ENCODE measurements around the gene IMPACT. TPM values are rescaled to one million over a fixed set of nuclear protein-coding genes. Genes with fewer than 3 reads are reported as not detected.

Gene IMPACT
- total RNA-seq, 2 donors from 2014 or later = 6.0 to 6.6 TPM

DNA sequence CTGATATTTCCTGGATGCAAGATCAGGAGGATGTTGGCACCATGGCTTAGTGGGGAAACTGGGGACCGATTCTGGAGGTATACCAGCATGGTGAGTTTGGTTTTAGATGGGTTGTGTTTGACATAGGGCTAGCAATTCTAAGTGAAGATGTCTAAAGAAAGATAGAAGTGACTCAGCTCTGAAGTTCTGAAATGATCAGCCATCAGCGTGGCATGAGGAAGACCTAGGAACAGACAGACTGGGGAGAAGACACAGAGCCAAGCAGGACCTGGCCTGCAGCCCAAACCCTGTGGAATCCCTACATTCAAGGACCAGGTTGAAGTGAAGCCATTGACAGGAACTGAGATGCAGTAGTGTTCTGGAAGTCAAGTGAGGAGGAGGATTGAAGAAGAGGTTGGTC lies 73.7 kb downstream of the IMPACT start:
- ATAC-seq = peak in 1 of 2 donors; percentile 52
- Mint-ChIP-seq H3K4me1 (ENCODE audit: low read depth in 2 of 2) (peaks cover 2 to 6% of the 10 kb centered on the region in 2 donors), H3K27ac (no peak overlapping the region), H3K36me3 (no peaks in the 10 kb centered on the region), H3K9me3 (no peaks in the 10 kb centered on the region), H3K27me3 (peaks cover 17 to 34% of the 10 kb centered on the region in 2 donors), H3K4me3 (no peak overlapping the region)
- DNase-seq (ENCODE audit: low spot score) = no peak

DNA sequence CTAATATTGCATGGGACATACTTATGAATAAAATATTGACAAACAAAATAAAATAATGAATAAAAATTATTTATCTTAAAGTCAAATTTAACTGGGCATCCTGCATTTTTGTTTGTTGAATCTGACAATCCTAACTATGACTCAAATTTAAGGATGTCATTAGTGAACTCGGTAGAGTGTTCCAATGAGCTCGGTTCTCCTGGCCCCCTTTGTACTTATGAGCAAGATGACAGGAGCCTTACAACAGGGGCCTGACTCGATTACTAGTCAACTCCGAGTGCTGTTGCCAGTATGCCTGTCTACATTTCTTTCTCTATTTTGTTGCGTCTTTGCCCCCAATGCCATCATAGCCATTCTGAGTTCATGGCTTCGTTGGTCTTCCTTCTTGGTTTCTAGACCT lies 74.3 kb downstream of the IMPACT start:
- ATAC-seq (no peak), DNase-seq (ENCODE audit: low spot score) (no peak)
- no peak overlapping the region for H3K27ac Mint-ChIP-seq
- peaks cover 15 to 34% of the 10 kb centered on the region in 2 donors for H3K27me3 Mint-ChIP-seq
- no peaks in the 10 kb centered on the region for H3K36me3 Mint-ChIP-seq
- peaks cover 2 to 4% of the 10 kb centered on the region in 2 donors for H3K4me1 Mint-ChIP-seq (ENCODE audit: low read depth in 2 of 2)
- H3K4me3 Mint-ChIP-seq = no peak overlapping the region
- no peaks in the 10 kb centered on the region for H3K9me3 Mint-ChIP-seq

DNA sequence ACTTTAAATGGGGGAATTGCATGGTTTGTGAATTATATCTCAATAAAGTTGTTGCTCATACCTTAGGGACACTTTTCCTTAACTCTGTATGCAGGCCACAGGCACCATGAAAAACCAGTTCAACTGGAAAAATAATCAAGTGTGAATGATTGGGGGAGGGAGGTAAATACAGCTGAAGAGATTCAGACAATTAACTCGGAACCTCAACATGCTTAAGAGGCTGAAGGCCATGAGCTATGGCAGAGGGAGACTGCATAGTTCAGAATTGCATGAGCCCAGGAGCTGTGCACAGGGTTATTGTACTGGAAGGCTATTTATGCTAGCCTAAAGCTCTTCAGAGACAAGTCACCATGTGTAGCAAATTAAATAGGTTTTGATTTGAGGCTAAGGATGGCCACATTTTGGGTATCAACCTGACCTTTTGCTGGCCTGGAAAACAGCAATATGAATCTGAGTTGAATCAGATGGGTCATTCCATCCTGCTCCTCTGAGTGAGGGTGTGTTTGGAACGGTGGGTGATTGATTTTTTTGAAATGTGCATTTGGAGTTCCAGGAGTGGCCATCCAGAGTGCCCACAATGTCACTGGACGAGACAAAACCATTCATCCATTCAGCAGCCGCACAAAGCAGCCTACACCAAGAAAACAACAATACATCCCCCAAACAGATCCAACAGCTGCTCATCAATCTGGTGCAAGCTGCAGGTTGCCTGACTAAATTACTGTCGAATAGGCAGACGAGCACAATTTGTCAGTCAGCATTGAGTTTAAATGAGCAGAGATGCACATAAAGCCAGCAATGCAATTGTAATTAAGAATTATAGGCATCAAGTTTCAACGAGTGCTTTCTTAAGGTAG lies 76.4 kb downstream of the IMPACT start:
- H3K4me1 Mint-ChIP-seq (ENCODE audit: low read depth in 2 of 2) = peaks cover 2 to 4% of the 10 kb centered on the region in 2 donors
- H3K27me3 Mint-ChIP-seq = peaks cover 6 to 29% of the 10 kb centered on the region in 2 donors
- no peaks in the 10 kb centered on the region for H3K36me3 Mint-ChIP-seq
- H3K4me3 Mint-ChIP-seq = no peak overlapping the region
- ATAC-seq = no peak
- no peak overlapping the region for H3K27ac Mint-ChIP-seq
- no peak for DNase-seq (ENCODE audit: low spot score)
- no peaks in the 10 kb centered on the region for H3K9me3 Mint-ChIP-seq

Other genes starting within 250 kb of the IMPACT start
- gene OSBPL1A, start 28.8 kb upstream of the IMPACT start, total RNA-seq = 1 to 10 TPM in 1 of 2 donors, not detected in 1; 2.0 TPM
- gene HRH4, start 34.0 kb downstream of the IMPACT start, total RNA-seq = under 1 TPM in 1 of 2 donors, not detected in 1; 0.53 TPM